HG03139 (cell line): Measurements from ENCODE around the gene MPIG6B.

Experiments
- ATAC-seq: cut with Tn5 transposase; IDR thresholded peaks from one replicate; pipeline ENCODE4 v1.9.1; 2021; ENCODE audit not compliant: unreplicated experiment

Gene MPIG6B

DNA sequence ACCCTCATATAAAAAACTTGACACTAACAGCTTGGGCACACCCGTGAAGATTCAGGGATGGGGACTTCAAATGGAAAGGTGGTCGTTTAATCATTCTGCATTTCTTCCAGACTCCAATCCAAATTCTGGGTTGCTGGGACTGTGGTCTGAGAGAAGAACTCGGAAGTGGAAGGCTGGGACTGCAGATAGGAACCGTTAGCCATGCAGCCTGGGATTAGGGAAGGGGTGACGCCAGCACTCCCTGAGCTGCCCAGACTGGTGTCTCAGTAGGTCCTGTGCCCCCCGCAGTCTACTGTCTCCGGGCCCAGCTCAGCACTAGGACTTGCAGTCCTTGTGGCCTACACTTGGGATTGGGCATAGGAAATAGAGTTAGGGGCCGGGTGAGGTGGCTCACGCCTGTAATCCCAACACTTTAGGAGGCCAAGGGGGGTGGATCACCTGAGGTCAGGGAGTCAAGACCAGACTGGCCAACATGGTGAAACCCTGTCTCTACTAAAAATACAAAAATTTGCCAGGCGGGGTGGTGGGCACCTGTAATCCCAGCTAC lies 13.7 kb downstream of the MPIG6B start:
- no peak for ATAC-seq

DNA sequence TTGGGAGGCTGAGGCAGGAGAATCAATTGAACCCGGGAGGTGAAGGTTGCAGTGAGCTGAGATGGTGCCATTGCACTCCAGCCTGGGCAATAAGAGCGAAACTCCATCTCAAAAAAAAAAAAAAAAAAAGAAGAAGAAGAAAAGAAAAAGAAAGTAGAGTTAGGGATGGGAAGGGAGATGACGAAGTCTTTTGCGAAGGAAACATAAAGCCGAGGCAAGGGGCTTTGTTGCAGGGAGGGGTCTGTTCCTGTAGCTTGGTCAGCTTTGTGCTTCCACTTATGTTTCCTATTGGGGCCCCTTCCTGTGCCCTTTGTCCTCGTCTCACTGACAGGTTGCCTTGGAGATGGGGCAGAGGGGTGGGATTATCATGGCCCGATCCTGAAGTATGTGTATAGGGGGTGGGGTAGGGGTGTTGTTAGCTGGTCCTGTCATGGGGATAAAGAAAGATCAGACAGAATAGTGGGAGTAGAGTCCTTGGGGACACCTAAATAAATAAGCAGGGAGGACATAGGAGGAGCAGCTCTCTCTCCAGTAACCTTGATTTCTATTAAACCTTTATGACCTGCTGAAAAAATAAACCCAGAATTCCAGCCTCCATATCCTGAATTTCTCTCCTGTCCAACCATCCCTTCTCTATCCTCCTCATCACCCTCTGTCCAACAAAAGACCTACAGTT lies 14.3 kb downstream of the MPIG6B start:
- ATAC-seq: no peak

DNA sequence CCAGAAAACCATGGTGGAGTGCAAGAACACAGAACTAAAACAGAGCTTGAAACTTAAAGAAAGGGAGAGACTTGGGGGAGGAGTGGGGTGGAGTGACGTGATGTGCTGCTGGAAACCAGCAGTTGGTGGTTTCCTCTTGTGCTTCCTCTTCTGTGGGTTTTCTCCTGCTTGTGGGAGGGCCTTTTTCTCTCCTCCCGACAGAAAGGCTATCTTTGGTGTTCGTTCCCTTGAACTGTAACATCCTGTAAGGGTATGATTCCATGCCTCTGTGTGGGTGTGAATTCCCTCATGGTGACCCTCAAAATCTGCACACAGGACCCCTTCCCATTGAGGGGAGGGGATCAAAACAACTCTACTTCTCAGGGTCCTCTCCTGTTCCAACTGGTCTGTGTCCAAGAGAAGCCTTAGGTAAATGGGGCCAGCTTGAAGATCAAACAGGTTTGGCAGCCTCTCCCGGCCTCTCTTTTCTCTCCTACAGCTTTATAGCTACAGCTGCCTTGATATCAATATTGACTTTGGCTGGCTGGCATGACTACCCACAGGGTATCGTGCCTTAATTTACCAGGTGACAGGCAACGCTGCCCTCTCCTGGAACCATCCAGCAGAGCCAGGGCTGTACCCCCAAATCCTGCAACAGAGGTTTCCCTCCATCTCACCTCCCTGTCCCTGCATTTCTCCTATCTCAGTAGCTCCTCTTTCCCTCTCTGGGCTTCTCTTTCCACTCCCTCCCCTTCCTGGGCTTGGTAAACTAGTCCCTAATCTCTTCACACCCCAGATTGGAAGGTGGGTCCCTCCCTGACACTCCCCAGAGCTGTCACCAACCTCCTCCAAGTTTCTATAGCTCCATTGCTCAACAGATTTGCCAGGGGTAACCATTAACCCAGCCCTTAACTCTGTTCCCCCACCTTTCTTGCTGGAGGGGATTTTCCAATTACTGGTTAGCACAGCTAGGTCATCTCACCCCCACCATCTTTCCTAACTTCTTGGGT lies 15.1 kb downstream of the MPIG6B start:
- ATAC-seq: no peak

- peak; percentile 58 for ATAC-seq
These were observed 16.6 kb downstream of the MPIG6B start, which contains the start of gene MSH5 for GRCh38 chr6:31739639-31740396. TSS of gene MSH5 (plus strand) at chr6:31740005. CDS start at chr6:31740467, 462 bp downstream.

- ATAC-seq: no peak
These were observed 17.4 kb downstream of the MPIG6B start for GRCh38 chr6:31740397-31741223.

DNA sequence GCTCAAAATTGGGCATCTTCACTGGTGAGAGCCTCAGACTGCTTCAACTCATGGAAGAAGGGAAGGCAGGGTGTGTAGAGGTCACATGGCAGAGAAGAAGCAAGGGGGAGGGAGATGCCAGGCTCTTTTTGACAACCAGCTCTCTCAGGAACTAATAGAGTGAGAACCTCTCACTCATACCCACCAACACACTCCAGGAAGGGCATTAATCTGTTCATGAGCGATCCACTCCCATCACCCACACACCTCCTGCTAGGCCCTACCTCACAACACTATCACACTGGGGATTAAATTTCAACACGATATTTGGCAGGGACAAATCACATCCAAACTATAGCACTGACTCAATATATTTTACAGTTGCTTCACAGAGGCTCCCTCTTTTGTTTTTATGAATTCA lies 18.6 kb downstream of the MPIG6B start:
- no peak for ATAC-seq

GRCh38 chr6:31742894-31743293 lies 19.7 kb downstream of the MPIG6B start:
- ATAC-seq: no peak

DNA sequence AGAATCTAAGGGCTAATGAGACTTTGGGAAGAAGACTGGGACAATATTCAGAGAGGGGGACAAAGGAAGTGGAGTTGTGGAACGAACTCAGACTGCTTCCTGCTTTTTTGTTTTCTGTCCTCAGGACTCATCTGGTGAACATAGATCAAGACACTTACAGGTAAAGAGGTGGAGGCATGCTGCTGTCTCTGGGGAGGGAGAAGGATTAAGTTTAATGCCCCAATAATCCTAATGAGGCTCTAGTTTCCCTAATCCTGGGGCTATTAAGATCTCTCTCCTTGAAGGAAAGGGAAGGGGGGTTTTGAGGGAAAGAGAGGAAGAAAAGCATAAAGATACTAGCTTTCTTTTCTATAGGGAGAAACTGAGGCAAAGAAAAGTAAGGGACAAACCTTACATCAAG lies 21.2 kb downstream of the MPIG6B start:
- ATAC-seq: no peak

DNA sequence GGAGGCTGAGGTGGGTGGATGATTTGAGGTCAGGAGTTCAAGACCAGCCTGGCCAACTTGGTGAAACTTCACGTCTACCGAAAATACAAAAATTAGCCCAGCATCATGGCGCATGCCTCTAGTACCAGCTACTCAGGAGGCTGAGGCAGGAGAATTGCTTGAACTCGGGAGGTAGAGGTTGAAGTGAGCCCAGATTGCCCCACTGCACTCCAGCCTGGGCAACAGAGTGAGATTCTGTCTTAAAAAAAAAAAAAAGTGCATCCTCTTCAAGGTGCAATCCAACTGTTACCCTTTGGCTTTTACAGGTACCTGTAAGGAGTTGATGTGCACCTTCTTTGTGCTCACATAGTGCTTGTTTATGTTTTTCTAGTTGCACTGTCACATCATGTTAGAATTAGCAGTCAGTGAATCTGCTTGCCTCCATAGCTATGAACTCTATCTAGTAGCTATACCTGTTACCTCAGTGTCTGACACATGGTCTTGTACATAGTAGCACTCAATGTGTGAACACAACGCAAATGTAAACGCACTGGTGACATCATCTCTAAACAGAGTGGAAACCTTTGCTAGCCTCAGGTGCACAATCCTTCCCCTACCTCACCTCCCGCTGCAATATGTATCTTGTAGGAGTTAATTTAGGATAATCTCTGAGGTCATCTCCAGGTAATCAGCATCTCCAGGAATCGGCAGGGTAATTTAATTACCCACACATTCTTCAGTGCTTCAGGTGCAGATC lies 26.3 kb downstream of the MPIG6B start:
- ATAC-seq: no peak

GRCh38 chr6:31750411-31751022 lies 27.3 kb downstream of the MPIG6B start:
- no peak for ATAC-seq

- no peak for ATAC-seq
These were observed 29.7 kb downstream of the MPIG6B start for GRCh38 chr6:31752739-31753319.

DNA sequence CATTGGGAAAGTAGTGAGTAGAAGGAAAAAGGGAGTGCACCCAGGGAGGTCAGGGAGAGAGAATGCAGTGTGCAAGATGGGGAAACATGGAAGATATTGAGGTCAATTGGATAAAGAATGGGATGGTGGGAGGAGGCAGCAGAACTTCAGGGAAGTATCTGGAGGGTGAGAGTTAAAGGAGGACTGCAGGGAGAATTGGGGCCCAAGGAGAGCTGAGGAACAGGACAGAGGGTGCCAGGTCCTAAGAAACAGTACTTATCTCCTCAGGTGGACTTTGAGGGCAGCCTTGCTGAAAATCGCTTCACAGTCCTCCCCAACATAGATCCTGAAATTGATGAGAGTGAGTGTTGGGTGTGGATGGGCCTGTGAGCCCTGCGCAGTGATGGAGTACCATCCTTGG lies 35.1 kb downstream of the MPIG6B start:
- no peak for ATAC-seq

DNA sequence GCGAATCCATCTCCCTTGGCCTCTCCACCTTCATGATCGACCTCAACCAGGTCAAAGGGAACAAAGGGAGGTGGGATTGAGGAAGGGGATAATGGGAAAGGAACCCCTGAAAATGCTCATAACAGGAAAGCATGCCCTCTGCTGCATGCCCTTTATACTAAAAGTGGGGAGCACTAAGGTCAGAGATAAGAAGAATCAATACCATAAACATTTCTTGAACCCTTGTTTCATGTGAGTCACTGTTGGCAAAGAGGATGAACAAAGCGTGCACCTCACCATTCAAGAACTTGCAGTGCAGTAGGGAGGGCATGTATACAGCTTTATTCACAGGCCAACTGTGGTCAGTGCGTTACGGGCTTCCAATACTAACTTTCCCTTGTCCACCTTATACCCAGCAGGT lies 37.6 kb downstream of the MPIG6B start:
- no peak for ATAC-seq

DNA sequence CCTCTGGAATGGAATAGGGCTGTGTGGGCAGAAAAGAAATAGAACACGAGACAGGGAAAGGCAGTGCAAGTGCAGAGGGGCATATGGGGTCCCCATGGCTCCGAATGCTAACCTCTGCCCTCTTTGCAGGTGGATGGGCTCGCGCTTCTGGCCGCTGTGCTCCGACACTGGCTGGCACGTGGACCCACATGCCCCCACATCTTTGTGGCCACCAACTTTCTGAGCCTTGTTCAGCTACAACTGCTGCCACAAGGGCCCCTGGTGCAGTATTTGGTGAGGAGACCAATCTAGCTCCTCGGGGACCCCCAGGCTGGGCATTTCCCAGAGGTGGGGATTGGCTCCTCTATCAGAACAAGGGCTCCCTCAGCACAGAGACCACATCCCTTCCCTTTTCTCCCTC lies 38.2 kb downstream of the MPIG6B start:
- no peak for ATAC-seq

DNA sequence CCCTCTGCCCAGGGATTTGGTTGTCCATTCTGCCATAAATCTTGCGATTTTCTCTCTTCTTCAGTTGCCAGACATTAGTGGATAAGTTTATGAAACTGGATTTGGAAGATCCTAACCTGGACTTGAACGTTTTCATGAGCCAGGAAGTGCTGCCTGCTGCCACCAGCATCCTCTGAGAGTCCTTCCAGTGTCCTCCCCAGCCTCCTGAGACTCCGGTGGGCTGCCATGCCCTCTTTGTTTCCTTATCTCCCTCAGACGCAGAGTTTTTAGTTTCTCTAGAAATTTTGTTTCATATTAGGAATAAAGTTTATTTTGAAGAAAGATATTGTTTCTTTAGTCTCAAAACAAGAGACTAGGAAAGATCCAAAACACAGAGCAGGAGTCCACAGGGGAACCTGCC lies 39.2 kb downstream of the MPIG6B start, which contains the start of gene SAPCD1:
SAPCD1 (plus strand) TSS at position 301 of the 400 bp plus-strand sequence. CDS start 399 bp downstream, outside the sequence.
- ATAC-seq: no peak

DNA sequence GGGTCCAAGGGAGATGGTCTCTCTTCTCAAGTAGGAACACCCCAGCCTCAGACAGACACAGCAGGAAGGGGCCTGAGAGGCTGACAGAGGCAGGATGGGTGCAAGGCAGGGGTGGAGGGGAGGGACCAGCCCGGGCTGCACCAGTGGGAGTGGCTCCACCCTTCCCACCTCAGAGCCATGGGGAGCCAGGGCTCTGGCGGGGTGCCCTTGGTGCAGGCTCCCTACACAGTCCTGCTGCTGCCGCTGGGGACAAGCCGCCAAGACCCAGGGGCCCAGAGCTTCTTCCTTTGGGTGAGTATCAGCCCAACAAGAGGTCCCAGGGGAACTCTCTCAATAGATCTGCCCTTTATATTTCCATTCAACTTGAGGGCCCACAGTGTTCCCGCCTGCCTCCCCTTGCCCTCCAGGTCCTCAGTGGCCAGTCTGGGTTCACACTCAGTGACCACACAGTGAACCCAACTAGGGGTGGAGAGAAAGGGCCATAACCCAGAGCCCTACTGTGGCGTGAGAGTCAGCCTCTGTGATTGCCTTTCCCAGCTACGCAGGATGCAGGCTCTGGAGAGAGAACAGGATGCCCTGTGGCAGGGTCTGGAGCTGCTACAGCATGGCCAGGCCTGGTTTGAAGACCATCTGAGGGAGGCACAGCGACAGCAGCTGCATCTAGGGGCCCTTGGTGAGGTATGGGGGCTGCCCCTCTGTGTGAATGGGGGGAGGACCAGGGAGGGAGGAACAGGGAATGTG lies 39.9 kb downstream of the MPIG6B start:
- ATAC-seq: no peak

DNA sequence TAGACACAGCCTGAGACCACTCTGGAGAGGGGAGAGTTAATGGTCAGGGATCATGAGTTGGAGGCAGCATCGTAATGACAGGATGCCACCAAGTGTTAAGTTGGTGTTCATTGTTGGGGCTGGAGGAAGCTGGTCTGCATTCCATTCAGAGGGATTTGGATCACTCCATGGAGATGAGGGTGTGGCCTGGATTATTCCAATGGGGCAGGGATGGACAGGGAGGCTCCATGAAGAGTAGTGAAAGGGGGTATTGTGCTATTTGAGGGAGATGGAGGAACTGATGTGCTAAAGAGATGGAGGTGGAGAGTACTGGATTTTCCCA lies 40.4 kb downstream of the MPIG6B start:
- ATAC-seq: no peak

DNA sequence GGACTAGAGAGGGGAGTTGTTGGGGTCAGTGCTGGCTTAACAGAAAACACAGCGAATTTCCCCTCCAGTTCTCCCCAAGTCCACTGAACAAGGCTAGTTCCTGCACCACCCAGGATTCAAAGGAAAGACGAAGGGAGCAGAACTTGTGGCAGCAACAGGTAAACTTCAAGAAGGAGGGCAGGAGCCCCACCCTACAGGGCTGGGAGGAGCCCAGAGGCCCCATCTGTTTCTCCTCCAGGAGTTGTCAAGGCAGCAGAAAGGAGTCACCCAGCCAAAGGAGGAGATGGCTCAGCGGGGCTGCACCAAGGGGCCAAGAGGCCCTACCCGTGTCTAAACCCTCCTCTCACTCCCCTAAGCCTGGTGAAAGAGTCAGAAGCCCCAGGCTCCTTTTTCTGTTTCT lies 41.0 kb downstream of the MPIG6B start:
- ATAC-seq: no peak
